ENCODE data around the gene SIK3. TPM values are rescaled to one million over a fixed set of nuclear protein-coding genes. Genes with fewer than 3 reads are reported as not detected.

The SIK3 gene
- total and polyA plus RNA-seq, 2 experiments from 2014 or later, result 6.1 to 33.9 TPM

GRCh38 chr11:116796548-116796947 is 301.7 kb downstream of the SIK3 start (continued):
- no peak for TF ChIP-seq STAT1 (IDR thresholded peaks at IDR 0.05; ENCODE audit: unreplicated experiment)
- no peak for TF ChIP-seq ETS1 (IDR thresholded peaks at IDR 0.05)

DNA sequence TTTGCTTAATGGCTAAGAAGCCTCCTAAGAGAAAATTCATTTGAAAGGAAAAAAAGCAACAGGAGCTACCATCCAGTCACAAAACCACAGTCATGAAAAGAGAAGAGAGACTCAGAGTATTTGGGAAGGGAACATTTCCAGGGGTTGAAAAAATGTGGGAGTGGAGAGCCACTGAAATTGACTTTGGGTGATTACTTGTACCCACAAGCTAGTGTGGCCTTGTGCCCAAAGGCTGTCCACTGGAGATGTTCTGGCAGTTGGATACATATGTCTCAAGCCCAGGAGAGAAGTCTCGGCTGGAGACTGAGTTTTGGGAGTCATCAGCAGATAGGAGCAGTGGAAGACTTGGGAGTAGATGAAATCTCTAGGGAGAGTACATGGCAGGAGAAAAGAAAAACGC is 303.4 kb downstream of the SIK3 start:
- Histone ChIP-seq H3K9me2 (ENCODE audit: insufficient read depth) (peaks cover 6% of the 10 kb centered on the region; the same call in 1 of the 2 replicates), H3K36me3 (ENCODE audit: insufficient read depth) (no peaks in the 10 kb centered on the region), H3K4me2 (no peak overlapping the region), H2AFZ (no peak overlapping the region), H3K27ac (ENCODE audit: low read depth) (no peak overlapping the region), H3K4me3 (no peak overlapping the region), H3K79me2 (replicated peaks; ENCODE audit: insufficient read depth) (no peaks in the 10 kb centered on the region), H4K20me1 (replicated peaks; ENCODE audit: insufficient read depth) (no peaks in the 10 kb centered on the region), H3F3A (replicated peaks; ENCODE audit: low read depth) (no peaks in the 10 kb centered on the region), H3K27me3 (ENCODE audit: insufficient read depth) (no peaks in the 10 kb centered on the region), H3K4me1 (ENCODE audit: insufficient read depth) (no peaks in the 10 kb centered on the region; the same call in 1 of the 2 replicates)
- no peak overlapping the region for H3K4me3 Mint-ChIP-seq
- peaks cover 12% of the 10 kb centered on the region for H3K4me1 Mint-ChIP-seq
- no peaks in the 10 kb centered on the region for H3K9me3 Mint-ChIP-seq
- DNase-seq (ENCODE audit: low spot score), result no peak
- no peak for ATAC-seq
- H3K27me3 Mint-ChIP-seq (ENCODE audit: insufficient read depth, low read depth, poor library complexity), result peaks cover 5% of the 10 kb centered on the region
- H3K36me3 Mint-ChIP-seq (ENCODE audit: low read depth), result no peaks in the 10 kb centered on the region
- no peak overlapping the region for H3K27ac Mint-ChIP-seq
- TF ChIP-seq EZH2phosphoT487 (IDR thresholded peaks at IDR 0.05; ENCODE audit: unreplicated experiment), result no peak
- no peak for TF ChIP-seq ETS1 (IDR thresholded peaks at IDR 0.05)
- TF ChIP-seq STAT1 (IDR thresholded peaks at IDR 0.05; ENCODE audit: unreplicated experiment), result no peak
- TF ChIP-seq JUNB (IDR thresholded peaks at IDR 0.05; ENCODE audit: unreplicated experiment), result no peak
- TF ChIP-seq, protein P1, sequence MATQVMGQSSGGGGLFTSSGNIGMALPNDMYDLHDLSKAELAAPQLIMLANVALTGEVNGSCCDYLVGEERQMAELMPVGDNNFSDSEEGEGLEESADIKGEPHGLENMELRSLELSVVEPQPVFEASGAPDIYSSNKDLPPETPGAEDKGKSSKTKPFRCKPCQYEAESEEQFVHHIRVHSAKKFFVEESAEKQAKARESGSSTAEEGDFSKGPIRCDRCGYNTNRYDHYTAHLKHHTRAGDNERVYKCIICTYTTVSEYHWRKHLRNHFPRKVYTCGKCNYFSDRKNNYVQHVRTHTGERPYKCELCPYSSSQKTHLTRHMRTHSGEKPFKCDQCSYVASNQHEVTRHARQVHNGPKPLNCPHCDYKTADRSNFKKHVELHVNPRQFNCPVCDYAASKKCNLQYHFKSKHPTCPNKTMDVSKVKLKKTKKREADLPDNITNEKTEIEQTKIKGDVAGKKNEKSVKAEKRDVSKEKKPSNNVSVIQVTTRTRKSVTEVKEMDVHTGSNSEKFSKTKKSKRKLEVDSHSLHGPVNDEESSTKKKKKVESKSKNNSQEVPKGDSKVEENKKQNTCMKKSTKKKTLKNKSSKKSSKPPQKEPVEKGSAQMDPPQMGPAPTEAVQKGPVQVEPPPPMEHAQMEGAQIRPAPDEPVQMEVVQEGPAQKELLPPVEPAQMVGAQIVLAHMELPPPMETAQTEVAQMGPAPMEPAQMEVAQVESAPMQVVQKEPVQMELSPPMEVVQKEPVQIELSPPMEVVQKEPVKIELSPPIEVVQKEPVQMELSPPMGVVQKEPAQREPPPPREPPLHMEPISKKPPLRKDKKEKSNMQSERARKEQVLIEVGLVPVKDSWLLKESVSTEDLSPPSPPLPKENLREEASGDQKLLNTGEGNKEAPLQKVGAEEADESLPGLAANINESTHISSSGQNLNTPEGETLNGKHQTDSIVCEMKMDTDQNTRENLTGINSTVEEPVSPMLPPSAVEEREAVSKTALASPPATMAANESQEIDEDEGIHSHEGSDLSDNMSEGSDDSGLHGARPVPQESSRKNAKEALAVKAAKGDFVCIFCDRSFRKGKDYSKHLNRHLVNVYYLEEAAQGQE (IDR thresholded peaks at IDR 0.05; ENCODE audit: unreplicated experiment), result no peak
- no peak for TF ChIP-seq ZNF331 (CRISPR knock-in tag; IDR thresholded peaks at IDR 0.05; ENCODE audit: low read depth)
- no peak for TF ChIP-seq ZNF114 (CRISPR knock-in tag; IDR thresholded peaks at IDR 0.05)
- TF ChIP-seq, protein P2, sequence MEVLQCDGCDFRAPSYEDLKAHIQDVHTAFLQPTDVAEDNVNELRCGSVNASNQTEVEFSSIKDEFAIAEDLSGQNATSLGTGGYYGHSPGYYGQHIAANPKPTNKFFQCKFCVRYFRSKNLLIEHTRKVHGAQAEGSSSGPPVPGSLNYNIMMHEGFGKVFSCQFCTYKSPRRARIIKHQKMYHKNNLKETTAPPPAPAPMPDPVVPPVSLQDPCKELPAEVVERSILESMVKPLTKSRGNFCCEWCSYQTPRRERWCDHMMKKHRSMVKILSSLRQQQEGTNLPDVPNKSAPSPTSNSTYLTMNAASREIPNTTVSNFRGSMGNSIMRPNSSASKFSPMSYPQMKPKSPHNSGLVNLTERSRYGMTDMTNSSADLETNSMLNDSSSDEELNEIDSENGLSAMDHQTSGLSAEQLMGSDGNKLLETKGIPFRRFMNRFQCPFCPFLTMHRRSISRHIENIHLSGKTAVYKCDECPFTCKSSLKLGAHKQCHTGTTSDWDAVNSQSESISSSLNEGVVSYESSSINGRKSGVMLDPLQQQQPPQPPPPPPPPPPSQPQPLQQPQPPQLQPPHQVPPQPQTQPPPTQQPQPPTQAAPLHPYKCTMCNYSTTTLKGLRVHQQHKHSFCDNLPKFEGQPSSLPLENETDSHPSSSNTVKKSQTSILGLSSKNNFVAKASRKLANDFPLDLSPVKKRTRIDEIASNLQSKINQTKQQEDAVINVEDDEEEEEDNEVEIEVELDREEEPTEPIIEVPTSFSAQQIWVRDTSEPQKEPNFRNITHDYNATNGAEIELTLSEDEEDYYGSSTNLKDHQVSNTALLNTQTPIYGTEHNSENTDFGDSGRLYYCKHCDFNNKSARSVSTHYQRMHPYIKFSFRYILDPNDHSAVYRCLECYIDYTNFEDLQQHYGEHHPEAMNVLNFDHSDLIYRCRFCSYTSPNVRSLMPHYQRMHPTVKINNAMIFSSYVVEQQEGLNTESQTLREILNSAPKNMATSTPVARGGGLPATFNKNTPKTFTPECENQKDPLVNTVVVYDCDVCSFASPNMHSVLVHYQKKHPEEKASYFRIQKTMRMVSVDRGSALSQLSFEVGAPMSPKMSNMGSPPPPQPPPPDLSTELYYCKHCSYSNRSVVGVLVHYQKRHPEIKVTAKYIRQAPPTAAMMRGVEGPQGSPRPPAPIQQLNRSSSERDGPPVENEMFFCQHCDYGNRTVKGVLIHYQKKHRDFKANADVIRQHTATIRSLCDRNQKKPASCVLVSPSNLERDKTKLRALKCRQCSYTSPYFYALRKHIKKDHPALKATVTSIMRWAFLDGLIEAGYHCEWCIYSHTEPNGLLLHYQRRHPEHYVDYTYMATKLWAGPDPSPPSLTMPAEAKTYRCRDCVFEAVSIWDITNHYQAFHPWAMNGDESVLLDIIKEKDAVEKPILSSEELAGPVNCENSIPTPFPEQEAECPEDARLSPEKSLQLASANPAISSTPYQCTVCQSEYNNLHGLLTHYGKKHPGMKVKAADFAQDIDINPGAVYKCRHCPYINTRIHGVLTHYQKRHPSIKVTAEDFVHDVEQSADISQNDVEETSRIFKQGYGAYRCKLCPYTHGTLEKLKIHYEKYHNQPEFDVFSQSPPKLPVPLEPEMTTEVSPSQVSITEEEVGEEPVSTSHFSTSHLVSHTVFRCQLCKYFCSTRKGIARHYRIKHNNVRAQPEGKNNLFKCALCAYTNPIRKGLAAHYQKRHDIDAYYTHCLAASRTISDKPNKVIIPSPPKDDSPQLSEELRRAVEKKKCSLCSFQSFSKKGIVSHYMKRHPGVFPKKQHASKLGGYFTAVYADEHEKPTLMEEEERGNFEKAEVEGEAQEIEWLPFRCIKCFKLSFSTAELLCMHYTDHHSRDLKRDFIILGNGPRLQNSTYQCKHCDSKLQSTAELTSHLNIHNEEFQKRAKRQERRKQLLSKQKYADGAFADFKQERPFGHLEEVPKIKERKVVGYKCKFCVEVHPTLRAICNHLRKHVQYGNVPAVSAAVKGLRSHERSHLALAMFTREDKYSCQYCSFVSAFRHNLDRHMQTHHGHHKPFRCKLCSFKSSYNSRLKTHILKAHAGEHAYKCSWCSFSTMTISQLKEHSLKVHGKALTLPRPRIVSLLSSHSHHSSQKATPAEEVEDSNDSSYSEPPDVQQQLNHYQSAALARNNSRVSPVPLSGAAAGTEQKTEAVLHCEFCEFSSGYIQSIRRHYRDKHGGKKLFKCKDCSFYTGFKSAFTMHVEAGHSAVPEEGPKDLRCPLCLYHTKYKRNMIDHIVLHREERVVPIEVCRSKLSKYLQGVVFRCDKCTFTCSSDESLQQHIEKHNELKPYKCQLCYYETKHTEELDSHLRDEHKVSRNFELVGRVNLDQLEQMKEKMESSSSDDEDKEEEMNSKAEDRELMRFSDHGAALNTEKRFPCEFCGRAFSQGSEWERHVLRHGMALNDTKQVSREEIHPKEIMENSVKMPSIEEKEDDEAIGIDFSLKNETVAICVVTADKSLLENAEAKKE (CRISPR knock-in tag; IDR thresholded peaks at IDR 0.05), result no peak
- TF ChIP-seq CTCF (conservative IDR thresholded peaks at IDR 0.05; ENCODE audit: low read depth in 2 of 2), result no peak
- no peak for TF ChIP-seq EZH2 (IDR thresholded peaks at IDR 0.05; ENCODE audit: low read depth, unreplicated experiment)
- TF ChIP-seq CREB1 (CRISPR knock-in tag; IDR thresholded peaks at IDR 0.05; ENCODE audit: low read depth), result no peak
- TF ChIP-seq NANOG (IDR thresholded peaks at IDR 0.05; ENCODE audit: borderline replicate concordance), result no peak

All from GM23338 (cell line).